Fibroblast of mammary gland (primary cell): Measurements from ENCODE around the gene ADPRS.

Experiments used
- DNase-seq: peaks from one replicate; pipeline ENCODE4 v3.0.0-alpha.2; 2010; ENCODE audit warnings: low read depth
- H3K4me3 ChIP-seq: 2 replicates; pipeline ENCODE4 v1.5.1; 2011; ENCODE audit warnings: low read depth, mild to moderate bottlenecking, low read length, moderate library complexity; ENCODE audit not compliant: control insufficient read depth
- CTCF ChIP-seq: conservative IDR thresholded peaks from 2 replicates; pipeline ENCODE4 v1.5.1; 2011; ENCODE audit warnings: low read depth, low read length, inconsistent platforms; ENCODE audit not compliant: control insufficient read depth, insufficient read depth

Gene ADPRS

GRCh38 chr1:36115200-36115669 lies 26.5 kb downstream of the ADPRS start:
- peak; percentile 54 for DNase-seq
- no peak for TF ChIP-seq CTCF
- H3K4me3 ChIP-seq: no peak overlapping the region

GRCh38 chr1:36115931-36116330 lies 27.2 kb downstream of the ADPRS start:
- DNase-seq: peak; percentile 40
- no peak overlapping the region for H3K4me3 ChIP-seq
- no peak for TF ChIP-seq CTCF

GRCh38 chr1:36116901-36117300 lies 28.2 kb downstream of the ADPRS start:
- no peak for DNase-seq
- TF ChIP-seq CTCF: no peak
- no peak overlapping the region for H3K4me3 ChIP-seq

GRCh38 chr1:36118447-36119204 lies 29.9 kb downstream of the ADPRS start:
- H3K4me3 ChIP-seq: no peak overlapping the region
- DNase-seq: no peak
- TF ChIP-seq CTCF: no peak

- DNase-seq: no peak
- no peak overlapping the region for H3K4me3 ChIP-seq
- TF ChIP-seq CTCF: no peak
These were observed 30.8 kb downstream of the ADPRS start for GRCh38 chr1:36119456-36119855.

GRCh38 chr1:36122062-36123030 lies 33.7 kb downstream of the ADPRS start:
- no peak for DNase-seq
- no peak for TF ChIP-seq CTCF
- H3K4me3 ChIP-seq: no peak overlapping the region
